HG03432 (cell line): ENCODE data around the gene ZNF705A.
"Not testable (repeated sequence)": the region's sequence is repeated elsewhere in the genome, so short reads cannot be mapped to it uniquely, and the experiment has no call there.

Experiments used
- ATAC-seq: cut with Tn5 transposase; IDR thresholded peaks from one replicate; pipeline ENCODE4 v1.9.1; 2021; ENCODE audit warnings: mild to moderate bottlenecking, moderate library complexity; ENCODE audit not compliant: unreplicated experiment

ZNF705A gene

GRCh38 chr12:8156845-8157244 lies at the start of gene ZNF705A:
ZNF705A (plus strand) TSS chr12:8157015; CDS start chr12:8172626, 15,611 bp downstream.
- no peak for ATAC-seq

- ATAC-seq: no peak
Observed at GRCh38 chr12:8108808-8109398, 47.9 kb upstream of the ZNF705A start.

GRCh38 chr12:8113117-8113516 lies 43.7 kb upstream of the ZNF705A start:
- not testable (repeated sequence) for ATAC-seq

- no peak for ATAC-seq
Observed at GRCh38 chr12:8120072-8120713, 36.6 kb upstream of the ZNF705A start.

- ATAC-seq: no peak
Observed at GRCh38 chr12:8123124-8123912, 33.5 kb upstream of the ZNF705A start, which contains the start of gene CLEC4A. CLEC4A (plus strand) TSS chr12:8123617; CDS start chr12:8123879, 262 bp downstream.

GRCh38 chr12:8127138-8127537 lies 29.7 kb upstream of the ZNF705A start:
- no peak for ATAC-seq

- ATAC-seq: not testable (repeated sequence)
Observed at GRCh38 chr12:8133636-8134397, 23.0 kb upstream of the ZNF705A start.

GRCh38 chr12:8134398-8134930 lies 22.4 kb upstream of the ZNF705A start:
- not testable (repeated sequence) for ATAC-seq

GRCh38 chr12:8141647-8142046 lies 15.2 kb upstream of the ZNF705A start:
- ATAC-seq: not testable (repeated sequence)

- ATAC-seq: no peak
Observed at GRCh38 chr12:8143261-8143660, 13.6 kb upstream of the ZNF705A start.

GRCh38 chr12:8145754-8146441 lies 10.9 kb upstream of the ZNF705A start:
- no peak for ATAC-seq

- no peak for ATAC-seq
Observed at GRCh38 chr12:8146442-8146771, 10.4 kb upstream of the ZNF705A start.

- no peak for ATAC-seq
Observed at GRCh38 chr12:8154526-8154925, 2.3 kb upstream of the ZNF705A start.

- no peak for ATAC-seq
Observed at GRCh38 chr12:8156416-8156815, 399 bp upstream of the ZNF705A start.

- no peak for ATAC-seq
Observed at GRCh38 chr12:8157484-8158198, 826 bp downstream of the ZNF705A start.

- ATAC-seq: not testable (repeated sequence)
Observed at GRCh38 chr12:8172911-8173310, 16.1 kb downstream of the ZNF705A start.

GRCh38 chr12:8179989-8180585 lies 23.3 kb downstream of the ZNF705A start:
- not testable (repeated sequence) for ATAC-seq

GRCh38 chr12:8181271-8181670 lies 24.5 kb downstream of the ZNF705A start:
- ATAC-seq: not testable (repeated sequence)

GRCh38 chr12:8182923-8183322 lies 26.1 kb downstream of the ZNF705A start:
- ATAC-seq: not testable (repeated sequence)
